GM10266 (cell line): ENCODE data around the gene DAAM2.

ENCODE experiments used
- DNase-seq: peaks from one replicate; pipeline ENCODE4 v3.0.0; 2012; ENCODE audit errors: extremely low spot score
- CTCF ChIP-seq: IDR thresholded peaks from 2 replicates; pipeline ENCODE4 v1.5.1; 2012; ENCODE audit warnings: mild to moderate bottlenecking, low read depth; ENCODE audit not compliant: control insufficient read depth, insufficient read depth; ENCODE audit errors: missing control alignments

DAAM2 gene

GRCh38 chr6:39822846-39823815 is 31.0 kb downstream of the DAAM2 start:
- no peak for TF ChIP-seq CTCF
- no peak for DNase-seq

- no peak for TF ChIP-seq CTCF
- no peak for DNase-seq
Observed at GRCh38 chr6:39824030-39824926, 32.1 kb downstream of the DAAM2 start.

GRCh38 chr6:39829331-39829730 is 37.2 kb downstream of the DAAM2 start:
- no peak for TF ChIP-seq CTCF

GRCh38 chr6:39830444-39830843 is 38.3 kb downstream of the DAAM2 start:
- TF ChIP-seq CTCF, result no peak
- DNase-seq, result no peak

More at GRCh38 chr6:39829331-39829730, 37.2 kb downstream of the DAAM2 start:
- no peak for DNase-seq

GRCh38 chr6:39831701-39832100 is 39.5 kb downstream of the DAAM2 start:
- no peak for DNase-seq
- no peak for TF ChIP-seq CTCF

GRCh38 chr6:39834278-39834677 is 42.1 kb downstream of the DAAM2 start:
- DNase-seq, result no peak
- no peak for TF ChIP-seq CTCF
